ENCODE measurements around the gene ANK2. TPM values are rescaled to one million over a fixed set of nuclear protein-coding genes. Genes with fewer than 3 reads are reported as not detected.

Gene ANK2
- total RNA-seq, 1 experiment from 2014 or later: 5.6 TPM

- BruUV-seq (replicated peaks): no TSS peak
- peak overlapping the region; percentile 62 for H2AFZ ChIP-seq (ENCODE audit: low read depth, low read length, poor library complexity, severe bottlenecking)
- H3K4me3 ChIP-seq (replicated peaks in 1 of 2; ENCODE audit: low read depth in 1 of 2, low read length in 2 of 2): no peak overlapping the region
- H3K27me3 ChIP-seq (ENCODE audit: insufficient read depth, low read length): no peaks in the 10 kb centered on the region
- ChIA-PET RAD21 (ENCODE audit: low non-redundant PET in 1 of 2, low total read pairs in 2 of 2, uncharacterized antibody in 2 of 2, unreplicated experiment in 2 of 2) (no interaction called here), POLR2A (no interaction called here), CTCF (no interaction called here)
- no peak overlapping the region for H3K9ac ChIP-seq (ENCODE audit: low read length)
- no peaks in the 10 kb centered on the region for H3K36me3 ChIP-seq (ENCODE audit: control insufficient read depth in 1 of 2, insufficient read depth in 2 of 2, low read length in 2 of 2)
- no peaks in the 10 kb centered on the region for H3K9me3 ChIP-seq (ENCODE audit: control insufficient read depth in 1 of 2, insufficient read depth in 1 of 2, low read depth in 1 of 2, low read length in 2 of 2)
- H3K4me2 ChIP-seq (ENCODE audit: low read length): peak overlapping the region; percentile 52
- H4K20me1 ChIP-seq (ENCODE audit: insufficient read depth): no peaks in the 10 kb centered on the region
- no peaks in the 10 kb centered on the region for H3K79me2 ChIP-seq (ENCODE audit: insufficient read depth, low read length)
- ATAC-seq: peak; percentile 41; the same call in 1 of the 2 replicates
- peaks cover 9 to 35% of the 10 kb centered on the region in 2 experiments for H3K4me1 ChIP-seq (ENCODE audit: control insufficient read depth in 1 of 2, insufficient read depth in 2 of 2, low read length in 2 of 2)
- no peaks in the 10 kb centered on the region for H3K9me2 ChIP-seq (ENCODE audit: insufficient read depth)
- no peak overlapping the region for H3K27ac ChIP-seq (ENCODE audit: low read depth, low read length)
- intact Hi-C loops (cut with micrococcal nuclease): loop anchor here (10.0 kb wide), 1 partner anchor 280 kb away; no protein-coding TSS in a partner anchor
- DNase-seq (ENCODE audit: low read depth, low spot score): peak; percentile 42
- TF ChIP-seq, protein P1, sequence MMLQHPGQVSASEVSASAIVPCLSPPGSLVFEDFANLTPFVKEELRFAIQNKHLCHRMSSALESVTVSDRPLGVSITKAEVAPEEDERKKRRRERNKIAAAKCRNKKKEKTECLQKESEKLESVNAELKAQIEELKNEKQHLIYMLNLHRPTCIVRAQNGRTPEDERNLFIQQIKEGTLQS (IDR thresholded peaks at IDR 0.05): no peak
- TF ChIP-seq TCF7L2 (IDR thresholded peaks at IDR 0.05; ENCODE audit: borderline replicate concordance, extremely low read depth, insufficient read depth, insufficient read length) (peak; percentile 27), ZNF274 (IDR thresholded peaks at IDR 0.05; ENCODE audit: low read depth, low read length) (no peak), SRF (IDR thresholded peaks at IDR 0.05; ENCODE audit: low read depth) (peak; percentile 51; the same call in 1 of the 2 replicates), FOSL1 (IDR thresholded peaks at IDR 0.05; ENCODE audit: low read depth) (peak; percentile 85), POLR2A (IDR thresholded peaks at IDR 0.05; ENCODE audit: borderline replicate concordance, extremely low read depth, insufficient read depth, insufficient read length) (no peak), EGR1 (IDR thresholded peaks at IDR 0.05; ENCODE audit: low read depth) (no peak; the same call in 1 of the 2 replicates), ZFX (IDR thresholded peaks at IDR 0.05) (no peak), POLR2AphosphoS5 (IDR thresholded peaks at IDR 0.05; ENCODE audit: low read depth, low read length) (no peak), EZH2phosphoT487 (IDR thresholded peaks at IDR 0.05; ENCODE audit: borderline replicate concordance) (no peak), SP1 (IDR thresholded peaks at IDR 0.05; ENCODE audit: low read depth) (peak; percentile 71), CEBPB (IDR thresholded peaks at IDR 0.05; ENCODE audit: low read depth) (peak; percentile 35), YY1 (IDR thresholded peaks at IDR 0.05; ENCODE audit: extremely low read depth, insufficient replicate concordance, low read depth, low read length) (no peak), JUND (IDR thresholded peaks at IDR 0.05) (peak; percentile 77), CBX3 (IDR thresholded peaks at IDR 0.05; ENCODE audit: low read depth) (0 out of 2 replicates have a peak, but pooled peaks have one; percentile 61), EZH2 (IDR thresholded peaks at IDR 0.05) (no peak), SIN3A (IDR thresholded peaks at IDR 0.05; ENCODE audit: low read depth) (no peak), ELF1 (IDR thresholded peaks at IDR 0.05; ENCODE audit: borderline replicate concordance, low read depth) (no peak), RAD21 (IDR thresholded peaks at IDR 0.05; ENCODE audit: low read depth) (no peak)
- TF ChIP-seq, protein P2, sequence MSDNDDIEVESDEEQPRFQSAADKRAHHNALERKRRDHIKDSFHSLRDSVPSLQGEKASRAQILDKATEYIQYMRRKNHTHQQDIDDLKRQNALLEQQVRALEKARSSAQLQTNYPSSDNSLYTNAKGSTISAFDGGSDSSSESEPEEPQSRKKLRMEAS (IDR thresholded peaks at IDR 0.05): 0 out of 2 replicates have a peak, but pooled peaks have one; percentile 9
- TF ChIP-seq, protein P3, sequence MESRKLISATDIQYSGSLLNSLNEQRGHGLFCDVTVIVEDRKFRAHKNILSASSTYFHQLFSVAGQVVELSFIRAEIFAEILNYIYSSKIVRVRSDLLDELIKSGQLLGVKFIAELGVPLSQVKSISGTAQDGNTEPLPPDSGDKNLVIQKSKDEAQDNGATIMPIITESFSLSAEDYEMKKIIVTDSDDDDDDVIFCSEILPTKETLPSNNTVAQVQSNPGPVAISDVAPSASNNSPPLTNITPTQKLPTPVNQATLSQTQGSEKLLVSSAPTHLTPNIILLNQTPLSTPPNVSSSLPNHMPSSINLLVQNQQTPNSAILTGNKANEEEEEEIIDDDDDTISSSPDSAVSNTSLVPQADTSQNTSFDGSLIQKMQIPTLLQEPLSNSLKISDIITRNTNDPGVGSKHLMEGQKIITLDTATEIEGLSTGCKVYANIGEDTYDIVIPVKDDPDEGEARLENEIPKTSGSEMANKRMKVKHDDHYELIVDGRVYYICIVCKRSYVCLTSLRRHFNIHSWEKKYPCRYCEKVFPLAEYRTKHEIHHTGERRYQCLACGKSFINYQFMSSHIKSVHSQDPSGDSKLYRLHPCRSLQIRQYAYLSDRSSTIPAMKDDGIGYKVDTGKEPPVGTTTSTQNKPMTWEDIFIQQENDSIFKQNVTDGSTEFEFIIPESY (IDR thresholded peaks at IDR 0.05; ENCODE audit: extremely low read depth, insufficient replicate concordance, low read length): no peak
- TF ChIP-seq, protein P4, sequence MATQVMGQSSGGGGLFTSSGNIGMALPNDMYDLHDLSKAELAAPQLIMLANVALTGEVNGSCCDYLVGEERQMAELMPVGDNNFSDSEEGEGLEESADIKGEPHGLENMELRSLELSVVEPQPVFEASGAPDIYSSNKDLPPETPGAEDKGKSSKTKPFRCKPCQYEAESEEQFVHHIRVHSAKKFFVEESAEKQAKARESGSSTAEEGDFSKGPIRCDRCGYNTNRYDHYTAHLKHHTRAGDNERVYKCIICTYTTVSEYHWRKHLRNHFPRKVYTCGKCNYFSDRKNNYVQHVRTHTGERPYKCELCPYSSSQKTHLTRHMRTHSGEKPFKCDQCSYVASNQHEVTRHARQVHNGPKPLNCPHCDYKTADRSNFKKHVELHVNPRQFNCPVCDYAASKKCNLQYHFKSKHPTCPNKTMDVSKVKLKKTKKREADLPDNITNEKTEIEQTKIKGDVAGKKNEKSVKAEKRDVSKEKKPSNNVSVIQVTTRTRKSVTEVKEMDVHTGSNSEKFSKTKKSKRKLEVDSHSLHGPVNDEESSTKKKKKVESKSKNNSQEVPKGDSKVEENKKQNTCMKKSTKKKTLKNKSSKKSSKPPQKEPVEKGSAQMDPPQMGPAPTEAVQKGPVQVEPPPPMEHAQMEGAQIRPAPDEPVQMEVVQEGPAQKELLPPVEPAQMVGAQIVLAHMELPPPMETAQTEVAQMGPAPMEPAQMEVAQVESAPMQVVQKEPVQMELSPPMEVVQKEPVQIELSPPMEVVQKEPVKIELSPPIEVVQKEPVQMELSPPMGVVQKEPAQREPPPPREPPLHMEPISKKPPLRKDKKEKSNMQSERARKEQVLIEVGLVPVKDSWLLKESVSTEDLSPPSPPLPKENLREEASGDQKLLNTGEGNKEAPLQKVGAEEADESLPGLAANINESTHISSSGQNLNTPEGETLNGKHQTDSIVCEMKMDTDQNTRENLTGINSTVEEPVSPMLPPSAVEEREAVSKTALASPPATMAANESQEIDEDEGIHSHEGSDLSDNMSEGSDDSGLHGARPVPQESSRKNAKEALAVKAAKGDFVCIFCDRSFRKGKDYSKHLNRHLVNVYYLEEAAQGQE (IDR thresholded peaks at IDR 0.05; ENCODE audit: low read depth): no peak
Observed at GRCh38 chr4:113384600-113384999, 335.1 kb downstream of the ANK2 start.
